Erythroblast (primary cell): Measurements from ENCODE around the gene PTDSS2.

ENCODE experiments used
- GATA1 ChIP-seq: IDR thresholded peaks from 2 replicates; pipeline ENCODE4 v1.6.1; 2011; ENCODE audit warnings: low read depth, mild to moderate bottlenecking, control low read depth, low read length, moderate library complexity
- POLR2A ChIP-seq: IDR thresholded peaks from 2 replicates; pipeline ENCODE4 v1.6.1; 2011; ENCODE audit warnings: mild to moderate bottlenecking, low read length

- TF ChIP-seq POLR2A (no peak), GATA1 (no peak)
Observed at GRCh38 chr11:417652-418342, 32.3 kb upstream of the PTDSS2 start.
